ENCODE results near the gene S100A12.

GRCh38 chr1:153380711-153381110 lies 5.3 kb upstream of the S100A12 start:
- TF ChIP-seq CTCF (IDR thresholded peaks at IDR 0.05) (no peak), POLR2A (IDR thresholded peaks at IDR 0.05) (no peak), EP300 (IDR thresholded peaks at IDR 0.05; ENCODE audit: low read depth) (no peak), POLR2AphosphoS5 (IDR thresholded peaks at IDR 0.05) (no peak)
